GM12873 (cell line): ENCODE results near the gene BATF.

ENCODE experiments used
- TF ChIP-seq, protein P1 (sequence below): IDR thresholded peaks from 2 replicates; pipeline ENCODE4 v1.5.1; 2012; ENCODE audit warnings: low read depth, mild to moderate bottlenecking, moderate library complexity, low read length, control low read depth; ENCODE audit not compliant: insufficient read depth; ENCODE audit errors: missing control alignments

The BATF gene

DNA sequence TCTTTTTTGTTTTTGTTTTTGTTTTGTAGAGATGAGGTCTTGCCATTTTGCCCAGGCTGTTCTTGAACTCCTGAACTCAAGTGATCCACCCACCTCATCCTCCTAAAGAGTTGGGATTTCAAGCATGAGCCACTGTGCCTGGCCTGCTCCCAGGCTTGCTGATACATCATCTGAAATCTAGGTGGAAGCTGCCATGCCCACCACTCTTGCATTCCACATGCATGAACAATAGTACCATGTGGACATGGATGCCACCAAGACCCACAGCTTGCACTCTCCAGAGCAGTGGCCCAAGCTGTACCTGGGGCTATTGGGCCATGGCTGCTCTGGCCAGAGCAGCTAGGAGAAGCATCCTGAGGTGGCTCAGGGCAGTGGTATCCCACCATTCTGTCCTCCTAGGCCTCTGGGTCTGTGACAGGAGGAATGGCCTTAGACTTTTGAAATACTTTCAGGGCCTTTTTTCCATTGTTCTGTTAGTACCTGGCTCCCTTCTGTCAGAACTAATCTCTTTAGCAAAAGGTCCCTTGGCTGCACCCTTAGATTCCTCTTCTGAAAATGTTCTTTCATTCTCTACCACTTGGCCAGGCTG lies 69.8 kb downstream of the BATF start:
- TF ChIP-seq, protein P1, sequence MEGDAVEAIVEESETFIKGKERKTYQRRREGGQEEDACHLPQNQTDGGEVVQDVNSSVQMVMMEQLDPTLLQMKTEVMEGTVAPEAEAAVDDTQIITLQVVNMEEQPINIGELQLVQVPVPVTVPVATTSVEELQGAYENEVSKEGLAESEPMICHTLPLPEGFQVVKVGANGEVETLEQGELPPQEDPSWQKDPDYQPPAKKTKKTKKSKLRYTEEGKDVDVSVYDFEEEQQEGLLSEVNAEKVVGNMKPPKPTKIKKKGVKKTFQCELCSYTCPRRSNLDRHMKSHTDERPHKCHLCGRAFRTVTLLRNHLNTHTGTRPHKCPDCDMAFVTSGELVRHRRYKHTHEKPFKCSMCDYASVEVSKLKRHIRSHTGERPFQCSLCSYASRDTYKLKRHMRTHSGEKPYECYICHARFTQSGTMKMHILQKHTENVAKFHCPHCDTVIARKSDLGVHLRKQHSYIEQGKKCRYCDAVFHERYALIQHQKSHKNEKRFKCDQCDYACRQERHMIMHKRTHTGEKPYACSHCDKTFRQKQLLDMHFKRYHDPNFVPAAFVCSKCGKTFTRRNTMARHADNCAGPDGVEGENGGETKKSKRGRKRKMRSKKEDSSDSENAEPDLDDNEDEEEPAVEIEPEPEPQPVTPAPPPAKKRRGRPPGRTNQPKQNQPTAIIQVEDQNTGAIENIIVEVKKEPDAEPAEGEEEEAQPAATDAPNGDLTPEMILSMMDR = no peak

DNA sequence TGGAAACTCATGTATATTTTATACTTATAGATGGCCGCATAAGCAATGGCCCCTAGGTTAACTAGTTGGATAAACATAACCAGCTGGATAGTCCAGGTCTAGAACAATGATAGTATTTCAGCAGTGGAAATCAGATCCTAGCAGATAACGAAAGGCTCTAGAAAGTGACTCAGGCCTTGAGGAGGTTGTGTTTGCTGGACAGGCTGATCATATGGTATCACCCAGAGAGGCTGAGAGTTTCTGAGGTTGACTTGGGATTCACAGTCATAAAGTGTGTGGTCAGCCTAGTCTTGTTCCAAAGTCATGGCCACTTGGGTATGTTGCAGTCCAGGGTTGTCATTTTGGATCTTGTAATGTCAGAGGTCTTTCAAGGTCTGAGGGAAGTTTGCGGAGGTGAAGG lies 73.0 kb downstream of the BATF start:
- TF ChIP-seq, protein P1 = no peak
